Inferior parietal cortex (tissue), 1 donor: ENCODE results near the gene OR4D11.
"Not testable (repeated sequence)": the region's sequence is repeated elsewhere in the genome, so short reads cannot be mapped to it uniquely, and the experiment has no call there.

ENCODE experiments used
- DNase-seq: peaks from one replicate; pipeline ENCODE4 v3.0.0-alpha.2; 2016; ENCODE audit errors: extremely low spot score

OR4D11 gene

GRCh38 chr11:59503276-59503675 is at the start of gene OR4D11:
Gene OR4D11, plus strand, starts transcription at chr11:59503576. Its CDS starts 0 bp downstream, at chr11:59503576.
- no peak for DNase-seq

DNA sequence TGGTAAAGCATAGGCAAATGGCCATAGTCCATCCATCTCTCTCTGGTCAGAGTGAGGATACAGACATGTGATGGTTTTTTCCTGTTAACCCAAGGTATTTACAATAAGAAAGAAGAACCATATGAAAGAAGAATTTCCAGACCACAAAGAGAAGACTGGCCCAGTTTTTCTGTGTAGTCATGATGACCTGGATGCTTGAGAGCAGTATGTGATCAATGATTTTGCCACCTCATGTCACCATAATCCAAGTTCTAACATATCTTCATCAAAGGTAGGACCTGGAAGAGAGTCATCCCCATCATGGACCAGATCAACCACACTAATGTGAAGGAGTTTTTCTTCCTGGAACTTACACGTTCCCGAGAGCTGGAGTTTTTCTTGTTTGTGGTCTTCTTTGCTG is 46.7 kb upstream of the OR4D11 start, which contains the start of gene OR4D6:
OR4D6 (plus strand) TSS at position 301 of the 400 bp plus-strand sequence; CDS start at position 301, 0 bp downstream.
- no peak for DNase-seq

- no peak for DNase-seq
These were observed 43.5 kb upstream of the OR4D11 start for GRCh38 chr11:59459916-59460315.

- DNase-seq, result no peak
These were observed 40.2 kb upstream of the OR4D11 start for GRCh38 chr11:59463190-59463641.

DNA sequence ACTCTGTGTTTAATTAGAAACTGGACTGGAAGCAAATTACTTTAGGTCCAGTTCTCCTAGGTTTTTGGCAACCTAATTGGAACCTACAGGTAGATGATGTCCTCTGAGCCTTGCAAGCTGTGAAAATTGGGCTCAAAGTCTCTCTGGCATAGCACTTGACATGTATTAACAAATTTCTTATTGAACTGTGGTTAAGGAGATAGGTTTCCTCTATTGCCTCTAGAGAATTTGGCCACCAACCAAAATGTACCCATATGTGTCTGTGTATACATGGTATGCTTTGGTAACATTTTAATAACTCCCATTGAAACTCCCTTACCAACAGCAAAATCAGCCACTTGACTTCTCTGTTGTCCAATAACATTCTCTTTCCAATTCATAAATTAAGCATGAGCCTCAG is 30.4 kb upstream of the OR4D11 start, which contains the start of gene OR4D10:
OR4D10 (plus strand) TSS at position 301 of the 400 bp plus-strand sequence. CDS start 4,115 bp downstream, outside the sequence.
- DNase-seq, result no peak

DNA sequence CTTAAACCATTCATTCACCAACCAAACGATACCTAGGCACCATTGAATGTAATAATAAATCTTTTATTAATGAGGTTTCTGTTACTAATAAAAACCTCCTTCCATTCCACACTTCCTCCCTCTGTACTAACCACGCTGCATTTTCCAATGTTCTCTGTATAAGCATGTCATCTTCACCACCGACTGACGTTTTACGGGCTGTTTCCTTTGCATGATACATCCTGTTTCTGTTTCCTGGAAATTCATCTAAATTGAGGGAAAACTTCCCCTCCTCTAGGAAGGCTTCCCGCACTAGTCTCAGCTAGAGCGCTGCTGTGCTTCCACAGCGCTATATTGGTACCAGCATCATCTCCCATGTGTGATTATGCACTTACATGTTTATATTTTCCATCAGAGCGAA is 28.2 kb upstream of the OR4D11 start:
- DNase-seq, result no peak

DNA sequence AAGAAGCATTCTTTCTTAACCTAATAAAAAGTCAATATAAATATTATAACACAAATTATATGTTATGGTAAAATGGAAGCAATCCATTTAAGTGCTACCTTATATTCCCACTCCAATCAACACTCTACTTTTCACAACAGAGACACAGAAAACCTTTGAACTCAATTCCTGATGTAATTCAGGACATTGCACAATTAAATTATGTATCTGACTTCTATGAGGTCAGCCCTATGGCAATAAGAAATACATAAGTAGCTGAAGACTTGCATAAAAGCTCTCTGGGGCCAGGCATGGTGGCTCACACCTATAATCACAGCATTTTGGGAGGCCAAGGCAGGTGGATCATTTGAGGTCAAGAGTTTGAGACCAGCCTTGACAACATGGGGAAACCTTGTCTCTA is 23.5 kb upstream of the OR4D11 start:
- no peak for DNase-seq

DNA sequence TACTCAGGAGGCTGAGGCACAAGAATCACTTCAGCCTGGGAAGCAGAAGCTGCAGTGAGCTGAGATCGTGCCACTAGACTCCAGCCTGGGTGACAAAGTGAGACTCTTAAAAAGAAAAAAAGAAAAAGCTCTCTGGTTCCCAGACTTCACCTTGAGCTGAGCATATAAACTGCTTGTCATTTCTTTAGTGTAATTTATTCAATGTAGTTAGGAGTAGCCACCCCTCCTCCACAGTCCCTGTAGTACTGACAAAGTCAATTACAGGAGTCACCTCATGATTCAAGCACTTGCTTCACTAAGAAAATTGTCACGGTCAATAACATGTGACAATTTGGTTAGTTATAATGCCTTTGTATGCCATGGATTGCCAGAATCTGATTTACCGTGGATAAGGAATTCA is 23.0 kb upstream of the OR4D11 start:
- DNase-seq, result no peak

DNA sequence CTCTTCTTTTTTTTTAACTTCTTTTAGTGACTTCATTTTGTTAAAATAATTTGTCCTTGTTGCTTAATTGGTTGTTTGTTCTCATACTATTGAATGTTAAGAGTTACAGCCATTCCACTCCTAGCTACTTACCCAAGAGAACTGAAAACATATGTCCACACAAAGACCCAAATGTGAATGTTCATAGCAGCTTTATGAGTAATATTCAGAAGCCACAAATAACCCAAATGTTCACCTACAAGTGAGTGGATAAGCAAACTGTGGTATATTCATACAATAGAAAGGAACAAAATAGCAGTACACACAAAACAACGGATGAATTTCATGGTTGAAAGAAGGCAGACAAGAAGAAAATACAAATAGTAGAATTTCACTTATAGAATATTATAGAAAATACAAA is 1.4 kb upstream of the OR4D11 start:
- DNase-seq, result no peak

- DNase-seq, result no peak
These were observed 7.7 kb downstream of the OR4D11 start, which contains the start of gene OR4D9 for GRCh38 chr11:59510941-59511589. Gene OR4D9, plus strand, starts transcription at chr11:59511539. Its CDS starts 3,374 bp downstream, at chr11:59514913.

DNA sequence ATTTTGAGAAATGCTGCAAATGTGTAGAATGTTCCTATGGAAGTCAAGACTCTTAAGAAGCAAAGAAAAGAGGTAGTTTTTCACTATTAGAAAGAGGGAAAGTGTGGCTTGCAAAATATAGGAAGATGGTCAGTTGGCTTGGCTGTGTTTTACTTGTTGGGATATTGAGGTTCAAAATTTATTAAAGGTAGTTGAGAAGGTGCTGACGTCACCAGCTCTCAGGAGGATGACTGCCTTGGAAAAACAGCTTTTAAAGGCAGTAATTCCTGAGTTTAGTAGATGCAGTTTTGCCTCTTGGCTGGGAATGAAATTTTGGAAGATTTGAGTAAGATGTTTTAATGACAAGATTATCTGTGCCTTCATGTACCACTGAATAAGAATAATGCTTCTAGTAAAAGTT is 8.3 kb downstream of the OR4D11 start:
- no peak for DNase-seq

GRCh38 chr11:59520139-59520538 is 16.8 kb downstream of the OR4D11 start:
- DNase-seq, result not testable (repeated sequence)

DNA sequence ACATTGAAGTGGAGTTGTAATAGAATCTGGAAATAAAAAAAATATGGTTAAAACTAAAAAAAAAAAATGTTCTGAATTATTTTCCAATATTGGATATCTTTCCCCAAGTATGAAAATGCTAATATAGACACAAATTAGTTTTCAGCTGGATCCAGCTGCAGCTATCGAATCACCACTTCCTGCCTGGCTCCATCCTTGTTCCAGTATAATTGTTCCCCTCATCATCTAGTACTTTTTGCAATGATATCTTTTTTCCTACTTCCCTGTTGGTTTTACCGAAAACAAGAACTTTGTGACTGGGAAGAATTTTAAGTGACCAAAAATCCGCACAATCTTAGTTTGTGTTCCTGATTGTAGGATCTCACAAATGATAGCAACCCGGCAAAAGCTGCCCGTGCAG is 17.4 kb downstream of the OR4D11 start:
- DNase-seq, result no peak

GRCh38 chr11:59523541-59523940 is 20.2 kb downstream of the OR4D11 start:
- no peak for DNase-seq

- no peak for DNase-seq
These were observed 25.3 kb downstream of the OR4D11 start for GRCh38 chr11:59528711-59529110.

DNA sequence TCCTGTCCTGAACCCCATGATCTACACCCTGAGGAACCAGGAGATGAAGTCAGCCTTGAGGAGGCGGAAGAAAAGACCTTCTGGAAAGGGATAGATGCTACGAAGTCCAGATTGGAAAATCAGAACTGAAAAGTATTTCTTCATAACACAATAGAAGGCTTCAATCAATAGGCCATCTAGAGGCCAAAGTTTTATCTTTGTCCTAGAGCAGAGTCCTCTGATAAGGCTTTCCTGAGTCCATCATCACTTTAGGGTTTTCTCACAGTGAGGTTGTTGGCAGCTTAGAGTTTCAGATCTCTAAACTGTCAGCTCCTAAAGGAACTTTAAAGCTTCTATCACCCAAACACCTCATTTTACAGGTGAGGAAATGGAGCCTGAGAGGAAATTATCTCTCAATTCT is 29.2 kb downstream of the OR4D11 start:
- DNase-seq, result no peak

- no peak for DNase-seq
These were observed 31.3 kb downstream of the OR4D11 start for GRCh38 chr11:59534676-59535075.

- no peak for DNase-seq
These were observed 38.9 kb downstream of the OR4D11 start for GRCh38 chr11:59542142-59542810.

GRCh38 chr11:59543713-59544112 is 40.3 kb downstream of the OR4D11 start:
- not testable (repeated sequence) for DNase-seq

DNA sequence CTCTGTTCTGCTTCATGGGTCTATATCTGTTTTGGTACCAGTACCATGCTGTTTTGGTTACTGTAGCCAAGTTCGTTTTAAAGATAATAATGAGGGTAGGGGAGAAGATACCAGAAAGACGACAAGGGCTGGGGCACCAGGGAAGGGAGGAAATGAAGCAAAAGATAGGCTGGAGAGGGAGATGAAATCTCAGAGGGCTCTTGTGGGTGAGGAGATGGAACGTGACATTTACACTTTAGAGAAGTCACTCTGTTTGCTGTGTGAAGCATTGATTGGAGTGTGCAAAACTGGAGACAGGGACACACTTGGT is 41.4 kb downstream of the OR4D11 start:
- no peak for DNase-seq

GRCh38 chr11:59545179-59546020 is 42.0 kb downstream of the OR4D11 start:
- DNase-seq, result no peak

DNA sequence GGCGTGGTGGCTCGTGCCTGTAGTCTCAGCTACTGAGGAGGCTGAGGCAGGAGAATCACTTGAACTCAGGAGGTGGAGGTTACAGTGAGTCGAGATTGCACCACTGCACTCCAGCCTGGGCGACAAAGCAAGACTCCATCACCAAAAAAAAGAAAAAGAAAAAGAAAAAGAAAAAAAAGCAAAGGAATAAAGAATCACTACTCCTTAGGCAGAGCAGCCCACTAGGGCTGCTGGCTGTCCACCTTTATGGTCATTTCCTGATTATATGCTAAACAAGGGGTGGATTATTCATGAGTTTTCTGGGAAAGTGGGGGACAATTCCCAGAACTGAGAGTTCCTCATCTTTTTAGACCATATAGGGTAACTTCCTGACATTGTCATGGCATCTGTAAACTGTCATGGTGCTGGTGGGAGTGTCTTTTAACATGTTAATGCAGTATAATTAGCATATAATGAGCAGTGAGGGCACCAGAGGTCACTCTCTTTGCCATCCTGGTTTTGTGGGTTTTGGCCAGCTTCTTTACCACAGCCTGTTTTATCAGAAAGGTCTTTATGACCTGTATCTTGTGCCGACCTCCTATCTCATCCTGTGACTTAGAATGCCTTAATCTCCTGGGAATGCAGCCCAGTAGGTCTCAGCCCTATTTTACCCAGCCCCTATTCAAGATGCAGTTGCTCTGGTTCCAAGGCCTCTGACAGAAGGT is 44.4 kb downstream of the OR4D11 start:
- DNase-seq, result not testable (repeated sequence)
